ENCODE measurements around the gene CHIT1.

- TF ChIP-seq POLR2A (IDR thresholded peaks at IDR 0.05; ENCODE audit: low read length) (no peak), GATA1 (IDR thresholded peaks at IDR 0.05; ENCODE audit: low read depth, low read length) (no peak)
Observed at GRCh38 chr1:203180611-203181330, 48.7 kb downstream of the CHIT1 start.
